ENCODE results near the gene STON2. TPM values are rescaled to one million over a fixed set of nuclear protein-coding genes. Genes with fewer than 3 reads are reported as not detected.

STON2 gene
- total RNA-seq, 2 donors from 2014 or later: 0.42 to 0.55 TPM

DNA sequence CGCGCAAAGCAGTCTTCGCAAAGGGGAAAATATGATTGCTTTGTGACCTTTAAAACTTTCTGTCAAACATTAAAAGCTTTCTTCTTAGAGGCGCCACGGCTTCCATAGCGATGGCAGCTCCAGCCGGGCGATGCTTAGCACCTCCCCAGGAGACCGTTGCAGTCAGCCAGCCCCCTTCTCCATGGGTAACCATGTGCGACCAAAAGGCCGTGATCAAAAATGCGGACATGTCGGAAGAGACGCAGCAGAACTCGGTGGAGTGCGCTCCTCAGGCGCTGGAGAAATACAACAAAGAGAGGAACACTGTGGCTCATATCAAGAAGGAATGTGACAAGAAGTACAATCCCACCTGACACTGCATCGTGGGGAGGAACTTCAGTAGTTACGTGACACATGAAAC is 12.7 kb upstream of the STON2 start:
- ATAC-seq: no peak
- H3K27ac Mint-ChIP-seq: no peak overlapping the region
- peaks cover 3 to 5% of the 10 kb centered on the region in 2 donors for H3K4me1 Mint-ChIP-seq (ENCODE audit: low read depth in 2 of 2)
- H3K4me3 Mint-ChIP-seq: no peak overlapping the region
- DNase-seq (ENCODE audit: low spot score): no peak
- H3K9me3 Mint-ChIP-seq: peaks cover 3% of the 10 kb centered on the region
- H3K27me3 Mint-ChIP-seq: peaks cover 18 to 24% of the 10 kb centered on the region in 2 donors
- H3K36me3 Mint-ChIP-seq: peaks cover 5% of the 10 kb centered on the region

DNA sequence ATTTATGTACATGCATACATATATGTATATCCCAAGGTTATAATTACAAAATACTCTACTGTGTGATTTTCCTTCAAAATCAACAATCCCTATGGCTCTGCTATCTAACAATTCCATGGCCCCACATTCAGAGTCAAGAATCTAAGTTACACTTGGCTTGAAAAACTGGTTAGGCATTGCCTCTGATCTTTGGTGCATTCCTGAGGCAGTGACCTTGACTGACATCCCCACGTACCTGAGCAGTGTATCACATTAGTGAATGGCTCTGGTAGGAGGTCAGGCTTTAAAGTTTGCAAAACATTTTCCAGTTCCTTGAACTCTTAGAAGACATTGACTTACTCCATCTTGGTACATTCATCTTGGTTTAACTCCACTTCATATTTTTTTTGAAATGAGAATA is 8.5 kb upstream of the STON2 start:
- no peak for ATAC-seq
- no peak overlapping the region for H3K27ac Mint-ChIP-seq
- H3K27me3 Mint-ChIP-seq: peaks cover 15 to 45% of the 10 kb centered on the region in 2 donors
- H3K4me1 Mint-ChIP-seq (ENCODE audit: low read depth in 2 of 2): no peaks in the 10 kb centered on the region
- H3K9me3 Mint-ChIP-seq: no peaks in the 10 kb centered on the region
- H3K4me3 Mint-ChIP-seq: no peak overlapping the region
- DNase-seq (ENCODE audit: low spot score): no peak
- H3K36me3 Mint-ChIP-seq: no peaks in the 10 kb centered on the region

- H3K9me3 Mint-ChIP-seq: no peaks in the 10 kb centered on the region
- no peak for DNase-seq (ENCODE audit: low spot score)
- H3K27me3 Mint-ChIP-seq: peaks cover 19 to 44% of the 10 kb centered on the region in 2 donors
- H3K27ac Mint-ChIP-seq: no peak overlapping the region
- peaks cover under 1% of the 10 kb centered on the region in 2 donors for H3K4me1 Mint-ChIP-seq (ENCODE audit: low read depth in 2 of 2)
- ATAC-seq: no peak
- H3K4me3 Mint-ChIP-seq: no peak overlapping the region
- no peaks in the 10 kb centered on the region for H3K36me3 Mint-ChIP-seq
Measured at GRCh38 chr14:81406863-81407262, 6.7 kb upstream of the STON2 start.

DNA sequence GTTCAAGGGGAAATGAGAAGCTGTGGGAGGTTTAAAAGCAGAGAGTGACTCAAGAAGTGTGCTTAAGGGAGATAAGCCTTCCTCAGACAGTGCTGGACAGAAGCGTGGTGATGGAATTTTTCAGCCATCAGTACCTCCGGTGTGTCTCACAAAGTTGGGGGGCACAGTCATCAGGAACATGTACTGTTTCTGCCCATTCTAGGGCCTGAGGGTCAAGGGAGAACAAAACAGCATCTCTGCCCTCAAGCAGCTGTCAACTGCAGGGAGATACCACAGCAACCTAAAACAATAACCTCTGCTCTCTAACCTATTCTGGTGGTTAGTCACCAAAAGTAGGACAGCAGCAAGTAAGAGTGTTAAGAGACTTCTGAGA is 2.0 kb upstream of the STON2 start:
- ATAC-seq (peak; percentile 17 to 19), DNase-seq (ENCODE audit: low spot score) (no peak)
- Mint-ChIP-seq H3K36me3 (no peaks in the 10 kb centered on the region), H3K27ac (peak overlapping the region in 1 of 2 donors; percentile 31), H3K9me3 (peaks cover 3% of the 10 kb centered on the region), H3K27me3 (peaks cover 12 to 51% of the 10 kb centered on the region in 2 donors), H3K4me3 (peak overlapping the region; percentile 28), H3K4me1 (ENCODE audit: low read depth in 2 of 2) (peaks cover 12 to 21% of the 10 kb centered on the region in 2 donors)

- H3K4me1 Mint-ChIP-seq (ENCODE audit: low read depth in 2 of 2): peaks cover 12 to 21% of the 10 kb centered on the region in 2 donors
- peaks cover 12 to 45% of the 10 kb centered on the region in 2 donors for H3K27me3 Mint-ChIP-seq
- H3K36me3 Mint-ChIP-seq: no peaks in the 10 kb centered on the region
- peaks cover 3% of the 10 kb centered on the region for H3K9me3 Mint-ChIP-seq
- H3K27ac Mint-ChIP-seq: peak overlapping the region; percentile 19 to 31
- DNase-seq (ENCODE audit: low spot score): no peak
- peak overlapping the region; percentile 28 for H3K4me3 Mint-ChIP-seq
- ATAC-seq: peak; percentile 68 to 70
Measured at GRCh38 chr14:81401420-81402122, 1.4 kb upstream of the STON2 start.

GRCh38 chr14:81400852-81401251 is 728 bp upstream of the STON2 start:
- Mint-ChIP-seq H3K36me3 (no peaks in the 10 kb centered on the region), H3K4me1 (ENCODE audit: low read depth in 2 of 2) (peaks cover 12 to 21% of the 10 kb centered on the region in 2 donors), H3K27ac (peak overlapping the region; percentile 31 to 61), H3K27me3 (peaks cover 12 to 40% of the 10 kb centered on the region in 2 donors), H3K4me3 (peak overlapping the region; percentile 28), H3K9me3 (peaks cover 3% of the 10 kb centered on the region)
- ATAC-seq (peak; percentile 51 to 64), DNase-seq (ENCODE audit: low spot score) (no peak)

- Mint-ChIP-seq H3K4me3 (no peak overlapping the region), H3K9me3 (peaks cover 3% of the 10 kb centered on the region), H3K4me1 (ENCODE audit: low read depth in 2 of 2) (peaks cover 12 to 21% of the 10 kb centered on the region in 2 donors), H3K27ac (no peak overlapping the region), H3K27me3 (peaks cover 9 to 20% of the 10 kb centered on the region in 2 donors), H3K36me3 (no peaks in the 10 kb centered on the region)
- DNase-seq (ENCODE audit: low spot score) (no peak), ATAC-seq (no peak)
Measured at GRCh38 chr14:81398196-81398891, 1.8 kb downstream of the STON2 start.

DNA sequence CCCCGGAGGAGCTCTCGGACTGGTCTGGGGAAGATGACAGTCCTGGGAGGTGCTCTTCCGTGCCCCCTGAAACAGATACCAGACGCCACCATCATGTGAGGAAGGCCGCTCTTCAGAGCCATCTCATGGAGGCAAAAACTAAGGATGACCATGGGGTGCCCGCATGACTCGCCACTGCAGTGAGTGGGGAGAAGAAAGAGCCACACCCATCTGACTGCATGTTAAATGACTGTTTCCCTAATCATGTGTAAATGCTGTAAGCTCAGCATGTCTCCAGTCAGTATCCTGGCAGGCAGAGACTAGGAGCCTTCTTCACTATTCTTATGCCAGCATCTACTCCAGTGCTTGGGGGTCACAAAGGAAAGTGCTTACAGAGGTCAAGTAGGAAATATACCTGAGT is 4.0 kb downstream of the STON2 start:
- peaks cover 2 to 10% of the 10 kb centered on the region in 2 donors for H3K27me3 Mint-ChIP-seq
- H3K36me3 Mint-ChIP-seq: no peaks in the 10 kb centered on the region
- no peaks in the 10 kb centered on the region for H3K9me3 Mint-ChIP-seq

DNA sequence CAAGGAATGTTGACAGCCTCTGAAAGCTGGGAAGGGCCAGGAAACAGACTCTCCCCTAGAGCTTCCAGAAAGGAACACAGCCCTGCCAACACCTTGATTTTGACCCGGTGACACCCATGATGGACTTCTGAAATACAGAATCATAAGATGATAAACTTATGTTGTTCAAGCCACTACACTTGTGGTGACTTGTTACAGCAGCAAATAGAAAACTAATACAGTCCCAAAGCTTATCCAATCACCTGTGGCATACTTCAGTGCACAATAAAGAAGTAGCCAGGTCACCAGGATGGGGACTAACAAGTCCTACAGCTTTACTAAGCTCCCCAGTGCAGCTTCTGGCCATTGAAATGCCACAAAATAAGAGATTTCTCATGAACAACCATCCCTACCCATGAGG is 5.4 kb downstream of the STON2 start:
- H3K27me3 Mint-ChIP-seq: peaks cover under 1 to 3% of the 10 kb centered on the region in 2 donors
- no peak overlapping the region for H3K4me3 Mint-ChIP-seq
- H3K4me1 Mint-ChIP-seq (ENCODE audit: low read depth in 2 of 2): peaks cover 0 to 1% of the 10 kb centered on the region in 2 donors
- no peak for ATAC-seq
- no peaks in the 10 kb centered on the region for H3K9me3 Mint-ChIP-seq
- no peak for DNase-seq (ENCODE audit: low spot score)
- H3K27ac Mint-ChIP-seq: no peak overlapping the region
- no peaks in the 10 kb centered on the region for H3K36me3 Mint-ChIP-seq

More for the DNA sequence above, 4.0 kb downstream of the STON2 start:
- H3K27ac Mint-ChIP-seq: no peak overlapping the region
- H3K4me1 Mint-ChIP-seq (ENCODE audit: low read depth in 2 of 2): peaks cover 5 to 13% of the 10 kb centered on the region in 2 donors
- DNase-seq (ENCODE audit: low spot score) (no peak), ATAC-seq (no peak)
- no peak overlapping the region for H3K4me3 Mint-ChIP-seq

DNA sequence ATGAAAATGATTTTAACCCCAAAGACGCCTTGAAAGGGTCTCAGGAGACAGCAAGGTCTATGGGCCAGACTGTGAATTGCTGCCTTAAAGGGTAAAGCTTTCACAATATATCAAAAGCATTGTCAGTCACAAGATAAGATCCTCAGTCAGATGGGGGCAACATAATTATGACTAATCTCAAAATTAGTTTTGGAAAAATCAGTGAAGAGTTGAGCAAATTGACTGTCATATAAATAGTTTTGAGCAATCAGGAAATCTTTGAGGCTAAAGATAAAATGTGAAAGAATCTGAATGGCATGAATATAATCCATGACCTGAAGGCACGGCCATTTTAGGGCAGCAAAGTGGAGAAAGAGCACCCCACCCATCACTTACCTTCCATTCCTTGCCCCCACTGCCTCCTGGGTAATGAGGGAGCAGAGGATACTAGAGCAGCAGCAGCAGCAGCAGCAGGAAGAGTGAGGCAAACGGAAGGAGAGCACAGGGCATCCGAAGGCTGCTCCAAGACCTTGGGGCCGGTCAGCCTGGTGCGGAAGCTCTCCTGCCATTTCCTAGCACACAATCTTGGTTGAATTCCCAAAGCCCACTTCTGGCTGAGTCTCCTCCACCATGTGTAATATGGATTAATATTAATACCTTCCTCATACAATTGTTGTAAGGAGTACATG is 7.0 kb downstream of the STON2 start:
- H3K27ac Mint-ChIP-seq: no peak overlapping the region
- DNase-seq (ENCODE audit: low spot score) (no peak), ATAC-seq (no peak)
- H3K4me3 Mint-ChIP-seq: no peak overlapping the region
- H3K27me3 Mint-ChIP-seq: peaks cover 6 to 10% of the 10 kb centered on the region in 2 donors
- no peaks in the 10 kb centered on the region for H3K36me3 Mint-ChIP-seq
- H3K4me1 Mint-ChIP-seq (ENCODE audit: low read depth in 2 of 2): no peaks in the 10 kb centered on the region
- no peaks in the 10 kb centered on the region for H3K9me3 Mint-ChIP-seq

GRCh38 chr14:81392052-81392451 is 8.1 kb downstream of the STON2 start:
- H3K9me3 Mint-ChIP-seq: no peaks in the 10 kb centered on the region
- H3K27me3 Mint-ChIP-seq: peaks cover 6 to 10% of the 10 kb centered on the region in 2 donors
- no peak overlapping the region for H3K27ac Mint-ChIP-seq
- H3K36me3 Mint-ChIP-seq: no peaks in the 10 kb centered on the region
- DNase-seq (ENCODE audit: low spot score) (no peak), ATAC-seq (no peak)
- no peak overlapping the region for H3K4me3 Mint-ChIP-seq
- H3K4me1 Mint-ChIP-seq (ENCODE audit: low read depth in 2 of 2): no peaks in the 10 kb centered on the region

GRCh38 chr14:81390696-81391095 is 9.4 kb downstream of the STON2 start:
- H3K4me1 Mint-ChIP-seq (ENCODE audit: low read depth in 2 of 2): no peaks in the 10 kb centered on the region
- H3K27me3 Mint-ChIP-seq: peaks cover 9 to 15% of the 10 kb centered on the region in 2 donors
- no peaks in the 10 kb centered on the region for H3K9me3 Mint-ChIP-seq
- DNase-seq (ENCODE audit: low spot score) (no peak), ATAC-seq (no peak)
- no peak overlapping the region for H3K27ac Mint-ChIP-seq
- H3K36me3 Mint-ChIP-seq: no peaks in the 10 kb centered on the region
- no peak overlapping the region for H3K4me3 Mint-ChIP-seq

DNA sequence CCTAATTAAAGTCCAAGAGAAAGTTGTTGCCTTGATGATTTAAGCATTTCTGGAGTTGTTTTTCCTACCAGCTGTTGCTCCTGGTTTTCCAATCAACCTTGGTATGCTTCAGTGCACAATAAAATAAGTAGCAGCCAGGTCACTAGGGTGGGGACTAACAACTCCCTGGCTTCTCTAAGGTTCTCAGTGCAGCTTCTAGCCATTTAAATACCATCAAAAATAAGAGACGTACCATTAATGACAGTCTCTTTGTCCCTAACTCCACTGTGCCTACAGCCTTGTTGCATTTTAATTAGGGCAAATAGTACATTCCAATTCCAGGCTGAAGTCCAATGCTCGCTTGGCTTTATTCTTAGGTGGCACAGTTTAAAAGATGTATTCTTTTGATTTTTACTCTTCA is 11.8 kb downstream of the STON2 start:
- DNase-seq (ENCODE audit: low spot score) (no peak), ATAC-seq (no peak)
- no peaks in the 10 kb centered on the region for H3K4me1 Mint-ChIP-seq (ENCODE audit: low read depth in 2 of 2)
- H3K36me3 Mint-ChIP-seq: no peaks in the 10 kb centered on the region
- H3K9me3 Mint-ChIP-seq: no peaks in the 10 kb centered on the region
- H3K27ac Mint-ChIP-seq: no peak overlapping the region
- H3K4me3 Mint-ChIP-seq: no peak overlapping the region
- peaks cover 12 to 28% of the 10 kb centered on the region in 2 donors for H3K27me3 Mint-ChIP-seq

DNA sequence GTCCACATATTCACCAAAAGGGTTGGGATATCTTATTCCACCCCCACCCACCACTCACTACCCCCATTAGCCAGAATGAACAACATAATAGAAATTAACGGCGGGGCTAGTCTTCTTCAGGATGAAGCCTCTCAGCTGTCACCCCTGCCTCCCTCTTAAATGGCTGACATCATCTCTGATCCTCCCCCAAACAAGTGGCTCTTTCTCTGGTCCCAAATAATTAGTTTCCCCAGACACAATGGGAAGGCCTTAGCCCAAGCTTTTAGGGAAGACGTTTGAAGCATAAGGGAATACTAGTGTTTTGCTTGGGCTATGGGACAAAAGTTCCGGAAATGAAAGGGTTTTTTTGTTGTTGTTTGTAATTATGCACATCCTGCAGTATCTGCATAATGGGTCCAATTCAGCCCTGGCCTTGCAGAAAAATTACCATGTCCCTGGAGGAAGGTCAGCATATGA is 13.8 kb downstream of the STON2 start:
- Mint-ChIP-seq H3K4me3 (no peak overlapping the region), H3K27me3 (peaks cover 12 to 29% of the 10 kb centered on the region in 2 donors), H3K27ac (no peak overlapping the region), H3K36me3 (no peaks in the 10 kb centered on the region), H3K4me1 (ENCODE audit: low read depth in 2 of 2) (no peaks in the 10 kb centered on the region), H3K9me3 (no peaks in the 10 kb centered on the region)
- ATAC-seq (no peak), DNase-seq (ENCODE audit: low spot score) (no peak)
